B cell (primary cell): ENCODE results near the gene FAXDC2. TPM values are rescaled to one million over a fixed set of nuclear protein-coding genes. Genes with fewer than 3 reads are reported as not detected.

Source experiments
- ATAC-seq: fragments of 200-7000 bp; cut with Tn5 transposase; one replicate; pipeline ENCODE4 v1.10.0; 2021; ENCODE audit warnings: low read depth, mild to moderate bottlenecking, moderate number of reproducible peaks, moderate library complexity
- CTCF ChIA-PET: fragments of 350-600 bp; sonication (Branson Sonifier 250); formaldehyde crosslinking; loops from one replicate; lab custom pipeline; 2021; ENCODE audit warnings: antibody characterized with exemption, inconsistent platforms; lab: Charles Lee
- POLR2A ChIA-PET: fragments of 350-600 bp; sonication (Branson Sonifier 250); formaldehyde crosslinking; loops from one replicate; lab custom pipeline; 2021; ENCODE audit warnings: antibody characterized with exemption; lab: Charles Lee
- DNase-seq: peaks from one replicate; pipeline ENCODE4 v3.0.0; 2013
- H2AFZ ChIP-seq: 2 replicates; pipeline ENCODE4 v1.6.1; 2012; ENCODE audit warnings: mild to moderate bottlenecking, low read depth, low read length; ENCODE audit not compliant: insufficient read depth, poor library complexity, severe bottlenecking
- H3K27ac ChIP-seq, 2 donors: 1 replicate in 1 of 2; 2 replicates in 1 of 2; pipeline ENCODE4 v1.5.1; 2012 to 2013; ENCODE audit warnings: low read length in 2 of 2, mild to moderate bottlenecking in 2 of 2, moderate library complexity in 1 of 2
- H3K27me3 ChIP-seq, 4 experiments: fragments of 200-600 bp in 1 of 4; sonication (generic) in 1 of 4; replicated peaks in 1 of 4; 1 replicate in 2 of 4; 2 replicates in 2 of 4; pipeline versions ENCODE4 v1.6.1 to v1.7.0; 2013 to 2016; ENCODE audit warnings: low read length in 3 of 4, mild to moderate bottlenecking in 2 of 4, mixed read lengths in 1 of 4, moderate library complexity in 1 of 4; ENCODE audit not compliant: insufficient read depth in 4 of 4, control insufficient read depth in 3 of 4; ENCODE audit errors: control extremely low read depth in 1 of 4
- H3K36me3 ChIP-seq, 2 experiments: replicated peaks in 1 of 2; 1 replicate in 1 of 2; 2 replicates in 1 of 2; pipeline versions ENCODE4 v1.6.1 to v1.7.1; 2013; ENCODE audit warnings: low read length in 1 of 2; ENCODE audit not compliant: insufficient read depth in 2 of 2, control insufficient read depth in 1 of 2; ENCODE audit errors: control extremely low read depth in 1 of 2, extremely low read depth in 1 of 2
- H3K4me1 ChIP-seq, 2 donors: fragments of 200-600 bp in 1 of 2; sonication (generic) in 1 of 2; 1 replicate in 1 of 2; 2 replicates in 1 of 2; pipeline versions ENCODE4 v1.5.1 to v1.6.1; 2013 to 2017; ENCODE audit warnings: low read length in 2 of 2; ENCODE audit not compliant: control insufficient read depth in 2 of 2, insufficient read depth in 2 of 2
- H3K4me2 ChIP-seq: replicated peaks from 2 replicates; pipeline ENCODE3; 2012; ENCODE audit warnings: mild to moderate bottlenecking, low read depth, low read length; ENCODE audit not compliant: poor library complexity, severe bottlenecking
- H3K4me3 ChIP-seq, 5 experiments: fragments of 200-600 bp in 1 of 5; sonication (generic) in 1 of 5; 1 replicate in 3 of 5; 2 replicates in 2 of 5; pipeline versions ENCODE4 v1.5.1 to v1.7.0; 2011 to 2016; ENCODE audit warnings: low read length in 4 of 5, mild to moderate bottlenecking in 4 of 5, low read depth in 2 of 5, control low read depth in 1 of 5, moderate library complexity in 1 of 5; ENCODE audit not compliant: insufficient read depth in 1 of 5; ENCODE audit errors: control extremely low read depth in 1 of 5, extremely low read depth in 1 of 5
- H3K79me2 ChIP-seq: fragments of 200-600 bp; sonication (generic); one replicate; pipeline ENCODE4 v1.6.0; 2016; ENCODE audit warnings: low read length; ENCODE audit not compliant: control insufficient read depth, insufficient read depth
- H3K9ac ChIP-seq: fragments of 200-600 bp; sonication (generic); 2 replicates; pipeline ENCODE4 v1.6.1; 2017; ENCODE audit warnings: mild to moderate bottlenecking, low read length, moderate library complexity
- H3K9me3 ChIP-seq, 3 donors: one replicate each; pipeline versions ENCODE4 v1.6.1 to v1.7.1; 2013; ENCODE audit warnings: low read length in 2 of 3; ENCODE audit not compliant: control insufficient read depth in 2 of 3, insufficient read depth in 1 of 3; ENCODE audit errors: control extremely low read depth in 1 of 3
- H4K20me1 ChIP-seq: 2 replicates; pipeline ENCODE4 v1.6.0; 2012; ENCODE audit warnings: mild to moderate bottlenecking, low read length; ENCODE audit not compliant: insufficient read depth, control insufficient read depth, poor library complexity, severe bottlenecking
- H3K27ac Mint-ChIP-seq: one replicate; pipeline ENCODE4 v1.8.0; 2021; ENCODE audit warnings: mixed read lengths
- H3K27me3 Mint-ChIP-seq: one replicate; pipeline ENCODE4 v1.8.0; 2021; ENCODE audit warnings: mixed read lengths
- H3K4me1 Mint-ChIP-seq: one replicate; pipeline ENCODE4 v1.8.0; 2021; ENCODE audit warnings: mixed read lengths
- H3K4me3 Mint-ChIP-seq: one replicate; pipeline ENCODE4 v1.8.0; 2021; ENCODE audit warnings: mixed read lengths
- H3K9me3 Mint-ChIP-seq: one replicate; pipeline ENCODE4 v1.8.0; 2022; ENCODE audit warnings: mixed read lengths; ENCODE audit not compliant: insufficient read depth
- CTCF ChIP-seq: fragments of 200-600 bp; IDR thresholded peaks from one replicate; pipeline ENCODE4 v1.8.0; 2022; ENCODE audit warnings: antibody characterized with exemption, mild to moderate bottlenecking
- EZH2 ChIP-seq: IDR thresholded peaks from 2 replicates; pipeline ENCODE4 v1.6.1; 2012; ENCODE audit warnings: borderline replicate concordance, low read depth, mild to moderate bottlenecking, moderate library complexity, low read length; ENCODE audit not compliant: insufficient read depth, poor library complexity, severe bottlenecking
- WGBS: methylation state at CpG from one replicate; pipeline ENCODE4 v1.1.5; 2013; ENCODE audit warnings: missing lambda C conversion rate; ENCODE audit not compliant: insufficient coverage; 5-methylcytosine and 5-hydroxymethylcytosine counted together
- intact Hi-C: fragments of 100-400 bp; cut with micrococcal nuclease; formaldehyde crosslinking; loops from one replicate; pipeline ENCODE4 v1.10.0; 2022
- polyA plus RNA-seq: library from polyadenylated mRNA; depleted of rRNA; stranded (reverse); fragments of >200 nt; gene quantifications from 2 replicates; pipeline ENCODE4 v1.2.3, GENCODE V29; 2012
- total RNA-seq, 2 donors: library from RNA; stranded (reverse); fragments of 120-200 nt in 1 of 2; gene quantifications; 1 replicate in 1 of 2; 2 replicates in 1 of 2; pipeline versions ENCODE4 v1.2.3 to v1.2.4, GENCODE V29; 2013 to 2022

FAXDC2 gene
- total and polyA plus RNA-seq, 2 donors (not counting 1 experiment from before 2014, with no cell fraction given) = 0.07 TPM; not detected in 1

- H3K27ac Mint-ChIP-seq = peak overlapping the region; percentile 81
- intact Hi-C loops = no loop called here
- H3K4me1 ChIP-seq = peaks cover 42 to 47% of the 10 kb centered on the region in 2 donors
- TF ChIP-seq EZH2 = no peak
- TF ChIP-seq CTCF = no peak
- H4K20me1 ChIP-seq = peaks cover 59% of the 10 kb centered on the region
- no peaks in the 10 kb centered on the region for H3K9me3 Mint-ChIP-seq
- ChIA-PET CTCF (no interaction called here), POLR2A (no interaction called here)
- H3K36me3 ChIP-seq = peaks cover 5 to 44% of the 10 kb centered on the region in 2 experiments
- ATAC-seq (no peak), DNase-seq (peak; percentile 19)
- H3K9ac ChIP-seq = no peak overlapping the region
- peak overlapping the region in 1 of 2 donors; percentile 99 for H3K27ac ChIP-seq
- H3K27me3 Mint-ChIP-seq = no peaks in the 10 kb centered on the region
- peak overlapping the region; percentile 67 for H3K4me3 Mint-ChIP-seq
- H3K4me1 Mint-ChIP-seq = peaks cover 56% of the 10 kb centered on the region
- WGBS = 0% methylated on average over 1 of the region's 2 CpGs
- H3K27me3 ChIP-seq = no peaks in the 10 kb centered on the region
- peak overlapping the region; percentile 36 for H3K4me2 ChIP-seq
- peaks cover 90% of the 10 kb centered on the region for H3K79me2 ChIP-seq
- H3K4me3 ChIP-seq = no peak overlapping the region
- H3K9me3 ChIP-seq = no peaks in the 10 kb centered on the region
- no peak overlapping the region for H2AFZ ChIP-seq
Observed at GRCh38 chr5:154862766-154863165, 12.4 kb upstream of the FAXDC2 start.

- no peak for ATAC-seq
- peak overlapping the region in 1 of 2 donors; percentile 99 for H3K27ac ChIP-seq
- Mint-ChIP-seq H3K27me3 (no peaks in the 10 kb centered on the region), H3K9me3 (no peaks in the 10 kb centered on the region), H3K4me1 (peaks cover 58% of the 10 kb centered on the region), H3K27ac (peak overlapping the region; percentile 32), H3K4me3 (peak overlapping the region; percentile 29)
- H3K79me2 ChIP-seq = peaks cover 88% of the 10 kb centered on the region
- TF ChIP-seq EZH2 (no peak), CTCF (no peak)
- H3K4me3 ChIP-seq = no peak overlapping the region
- DNase-seq = no peak
- WGBS = 87% methylated on average over 7 of the region's 8 CpGs
- H2AFZ ChIP-seq = no peak overlapping the region
- H3K4me1 ChIP-seq = peaks cover 45 to 52% of the 10 kb centered on the region in 2 donors
- peaks cover 5 to 36% of the 10 kb centered on the region in 2 experiments for H3K36me3 ChIP-seq
- intact Hi-C loops = no loop called here
- no peak overlapping the region for H3K9ac ChIP-seq
- H3K4me2 ChIP-seq = peak overlapping the region; percentile 36
- H3K27me3 ChIP-seq = no peaks in the 10 kb centered on the region
- ChIA-PET CTCF (no interaction called here), POLR2A (no interaction called here)
- peaks cover 55% of the 10 kb centered on the region for H4K20me1 ChIP-seq
- no peaks in the 10 kb centered on the region for H3K9me3 ChIP-seq
Observed at GRCh38 chr5:154861946-154862345, 11.5 kb upstream of the FAXDC2 start.
